Measurements from ENCODE around the gene ARID1B.
"Not testable (repeated sequence)": the region's sequence is repeated elsewhere in the genome, so short reads cannot be mapped to it uniquely, and the experiment has no call there.

The ARID1B gene

GRCh38 chr6:157145656-157146285 lies 368.6 kb downstream of the ARID1B start:
- no peak for DNase-seq

- DNase-seq = not testable (repeated sequence)
These were observed 370.2 kb downstream of the ARID1B start for GRCh38 chr6:157147054-157148026.

GRCh38 chr6:157148391-157149323 lies 371.5 kb downstream of the ARID1B start:
- no peak for DNase-seq

GRCh38 chr6:157150076-157150475 lies 372.9 kb downstream of the ARID1B start:
- no peak for DNase-seq

- no peak for DNase-seq
These were observed 373.9 kb downstream of the ARID1B start for GRCh38 chr6:157151029-157151428.

DNA sequence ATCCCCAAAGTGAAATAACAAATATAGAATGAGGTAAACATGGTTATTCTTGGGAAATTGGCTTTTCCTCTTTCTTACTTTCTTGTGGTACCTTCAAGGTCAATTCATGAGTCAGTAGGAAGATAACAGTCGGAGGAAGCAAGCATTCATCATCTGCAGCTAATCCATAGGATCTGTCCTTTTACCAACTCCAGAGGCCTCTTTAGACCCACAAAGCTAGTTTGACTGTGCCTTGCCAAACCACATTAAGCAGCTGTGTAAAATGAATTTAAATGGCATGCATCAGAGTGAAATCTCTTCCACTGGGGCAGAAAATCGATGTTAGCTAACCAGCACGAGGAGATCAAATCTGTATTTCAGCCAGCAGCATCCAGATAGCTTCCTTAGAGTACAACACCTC lies 374.8 kb downstream of the ARID1B start:
- DNase-seq = no peak

DNA sequence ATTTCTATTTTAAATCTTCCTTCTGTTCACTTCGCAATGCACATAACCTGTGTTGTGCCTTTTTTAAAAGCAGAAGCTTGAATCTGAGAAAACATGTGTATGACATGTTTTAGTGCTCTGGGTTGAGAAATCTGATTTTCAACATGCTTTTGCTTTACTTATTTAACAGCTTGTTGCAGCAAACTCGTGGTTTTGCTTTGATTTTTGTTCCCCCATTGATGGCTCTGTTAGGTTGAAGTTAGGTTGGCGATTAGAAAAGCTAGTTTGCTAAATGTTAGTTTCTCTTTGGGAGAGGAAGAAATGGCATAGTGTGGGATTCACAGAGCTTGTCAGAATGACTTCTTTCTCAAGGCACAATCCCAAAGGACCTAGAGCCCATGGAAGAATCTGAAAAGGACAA lies 375.4 kb downstream of the ARID1B start:
- DNase-seq = no peak

DNA sequence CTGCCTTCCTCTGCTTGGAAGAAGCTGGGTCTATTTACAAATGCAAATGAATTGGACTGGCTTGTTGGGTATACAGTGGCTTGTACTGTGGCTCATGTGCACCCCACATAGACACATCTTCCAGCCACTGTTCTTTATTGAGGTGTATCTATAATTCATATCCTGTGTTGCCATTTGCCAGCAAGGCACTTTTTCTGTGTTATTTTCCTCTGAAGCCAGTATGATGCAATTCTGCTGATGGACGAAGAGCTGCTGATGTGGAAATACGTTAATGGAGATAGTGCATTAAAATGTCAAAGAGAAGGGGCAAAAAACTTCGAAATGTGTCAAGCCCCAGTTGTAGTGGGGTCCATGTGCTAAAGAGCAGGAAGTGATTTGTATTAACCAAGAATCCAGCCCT lies 378.6 kb downstream of the ARID1B start:
- DNase-seq = no peak

- DNase-seq = peak; percentile 19
These were observed 380.1 kb downstream of the ARID1B start for GRCh38 chr6:157157258-157157657.

GRCh38 chr6:157158456-157158855 lies 381.3 kb downstream of the ARID1B start:
- DNase-seq = no peak

DNA sequence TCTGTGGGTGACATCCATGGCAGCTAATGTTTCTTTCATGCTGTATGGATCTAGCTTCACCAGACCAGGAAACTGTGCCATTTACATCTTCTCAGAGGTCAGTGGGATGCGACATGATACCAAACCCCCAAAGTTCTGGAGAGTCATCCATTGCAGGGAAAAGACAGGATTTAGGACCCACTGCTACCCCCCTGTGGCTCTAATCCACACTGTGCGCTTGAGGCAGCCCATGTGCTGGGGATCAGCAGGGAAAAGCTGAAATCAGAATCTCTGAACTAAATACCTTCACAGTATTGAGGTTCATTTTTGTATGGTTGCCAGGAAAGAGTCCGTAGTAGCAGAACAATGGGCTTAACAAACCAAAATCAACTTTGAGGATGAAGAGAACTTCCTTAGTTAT lies 381.7 kb downstream of the ARID1B start:
- no peak for DNase-seq

DNA sequence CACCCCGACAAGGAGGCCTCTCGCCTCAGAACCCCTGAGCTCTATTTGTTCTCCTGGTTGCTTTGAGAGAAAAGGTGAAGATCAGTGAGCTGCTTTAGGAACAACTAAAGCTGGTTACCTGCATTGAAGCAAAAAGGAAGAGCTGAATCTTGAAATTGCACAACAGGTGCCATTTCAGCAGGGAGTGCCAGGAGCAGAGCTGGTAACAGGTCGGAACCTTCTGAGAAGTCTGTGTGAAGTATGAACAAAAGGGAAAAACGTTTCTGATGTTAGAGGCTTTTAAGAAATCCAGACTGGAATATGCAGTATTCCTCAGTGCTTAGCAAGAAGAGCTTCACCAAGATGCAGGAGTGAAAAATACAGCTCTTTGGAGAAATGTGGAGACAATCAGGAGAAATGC lies 382.2 kb downstream of the ARID1B start:
- no peak for DNase-seq

DNA sequence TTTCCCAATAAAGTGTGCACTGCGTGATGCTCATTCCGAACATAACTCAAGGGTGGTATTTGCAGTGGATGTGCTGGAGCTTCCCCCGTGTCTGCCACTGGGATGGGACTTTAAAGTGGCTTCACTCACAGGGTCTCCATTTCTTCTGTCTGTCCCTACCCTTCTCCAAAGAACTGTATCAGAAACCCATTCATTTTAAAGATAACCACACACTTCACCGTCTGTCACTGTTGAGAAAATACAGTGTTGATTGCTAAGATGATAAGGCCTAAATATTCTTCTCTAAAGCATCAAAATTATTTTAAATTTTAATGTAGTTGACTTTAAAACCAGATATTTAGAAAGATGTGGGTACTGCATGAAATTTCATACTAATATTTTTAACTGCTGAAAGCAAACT lies 384.7 kb downstream of the ARID1B start:
- DNase-seq = no peak

DNA sequence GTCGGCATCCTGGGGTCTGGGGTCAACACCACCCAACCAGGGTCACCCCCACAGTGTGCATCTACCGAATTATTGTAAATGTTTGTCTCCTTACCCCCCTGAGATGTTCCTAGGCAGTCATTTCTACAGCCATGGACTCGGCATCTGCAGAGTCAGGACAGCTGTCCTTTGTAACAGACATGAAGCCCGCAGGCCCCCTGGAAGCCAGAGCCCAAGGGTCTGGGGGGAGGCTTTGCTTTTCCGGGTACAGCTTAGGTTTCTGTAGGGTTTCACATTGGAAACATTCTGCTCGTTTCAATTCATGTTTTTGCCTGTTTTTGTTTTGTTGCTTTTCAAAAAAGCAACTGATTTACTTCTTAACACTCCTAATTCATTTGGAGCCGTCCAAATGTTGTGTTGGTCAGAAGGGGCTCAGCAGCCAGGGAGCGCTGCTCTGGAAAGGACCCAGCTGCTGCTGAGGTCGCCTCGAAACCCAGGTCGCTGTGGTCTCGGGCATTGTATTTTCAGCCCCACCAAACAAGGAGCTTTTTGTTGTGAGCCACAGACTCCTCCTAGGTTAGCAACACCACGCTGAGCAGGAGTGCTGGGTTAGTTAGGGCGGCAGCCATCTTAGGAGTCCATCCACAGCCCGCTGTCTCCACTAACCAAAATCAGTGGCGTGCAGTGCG lies 385.7 kb downstream of the ARID1B start:
- no peak for DNase-seq

DNA sequence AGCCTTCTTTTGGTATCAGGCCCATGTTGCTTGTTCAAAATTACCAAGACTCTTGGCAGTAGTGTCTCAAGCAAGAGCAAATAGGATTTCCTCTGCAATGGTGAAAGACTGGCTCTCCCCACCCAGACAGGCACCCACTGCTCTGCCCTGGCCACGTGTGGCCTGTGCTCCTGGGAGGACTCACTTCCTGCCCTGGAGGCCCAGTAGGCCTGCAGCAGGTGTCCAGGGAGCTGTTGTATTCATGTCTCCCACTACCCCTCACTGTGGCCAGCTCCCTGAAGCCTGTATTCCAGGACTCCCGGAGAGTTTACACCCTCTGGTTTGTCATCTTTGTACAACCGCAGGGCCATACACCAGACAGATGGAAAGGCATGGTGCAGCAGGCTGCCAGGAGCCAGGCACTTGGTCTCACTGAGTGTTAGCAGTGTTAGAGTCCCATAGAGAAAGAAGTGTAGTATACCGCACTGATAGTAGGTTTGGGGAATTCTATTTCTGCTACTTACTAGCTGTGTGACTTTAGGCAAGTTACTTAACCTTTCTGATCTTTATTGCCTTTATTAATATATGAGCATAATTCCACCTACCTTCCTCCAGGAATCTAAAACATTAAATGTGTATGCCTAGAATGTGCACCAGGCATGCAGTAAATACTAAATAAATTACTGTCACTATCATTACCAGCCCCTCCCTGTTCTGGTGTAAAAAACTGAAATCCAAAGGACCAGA lies 386.4 kb downstream of the ARID1B start:
- DNase-seq = no peak

DNA sequence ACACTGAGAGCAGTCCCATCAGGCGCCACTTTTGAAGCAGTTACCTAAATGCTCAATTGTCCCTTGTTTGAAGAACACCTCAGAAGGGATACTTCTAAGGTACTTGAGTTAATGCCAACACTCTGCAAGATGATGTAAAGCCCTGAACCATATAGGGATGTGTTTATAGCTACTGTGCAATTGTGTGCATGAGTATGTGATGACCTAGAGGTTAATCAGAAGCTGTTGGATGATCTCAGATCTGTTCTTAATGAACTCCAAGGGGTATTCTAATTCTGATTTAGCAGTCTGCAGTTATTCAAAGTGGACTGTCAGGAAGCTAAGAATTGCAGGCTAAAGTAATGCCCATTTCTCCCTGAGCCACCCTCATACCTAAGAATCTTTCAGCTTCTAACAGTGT lies 387.8 kb downstream of the ARID1B start:
- no peak for DNase-seq

DNA sequence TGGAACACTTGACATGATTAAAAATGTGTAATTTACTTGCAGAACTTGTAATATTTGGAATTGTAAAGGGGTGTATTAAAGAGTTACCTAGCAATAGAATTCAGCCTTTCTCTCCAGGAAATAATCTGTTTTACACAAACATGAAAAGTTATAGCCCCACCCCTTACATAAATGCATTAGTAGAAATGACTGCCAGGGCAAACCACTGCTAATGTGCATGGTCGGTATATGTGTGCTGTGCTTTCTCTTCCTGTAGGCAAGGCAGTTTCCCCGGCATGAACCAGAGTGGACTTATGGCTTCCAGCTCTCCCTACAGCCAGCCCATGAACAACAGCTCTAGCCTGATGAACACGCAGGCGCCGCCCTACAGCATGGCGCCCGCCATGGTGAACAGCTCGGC lies 389.6 kb downstream of the ARID1B start:
- DNase-seq = no peak

- no peak for DNase-seq
These were observed 390.7 kb downstream of the ARID1B start for GRCh38 chr6:157167837-157168236.

GRCh38 chr6:157168471-157168870 lies 391.3 kb downstream of the ARID1B start:
- no peak for DNase-seq

DNA sequence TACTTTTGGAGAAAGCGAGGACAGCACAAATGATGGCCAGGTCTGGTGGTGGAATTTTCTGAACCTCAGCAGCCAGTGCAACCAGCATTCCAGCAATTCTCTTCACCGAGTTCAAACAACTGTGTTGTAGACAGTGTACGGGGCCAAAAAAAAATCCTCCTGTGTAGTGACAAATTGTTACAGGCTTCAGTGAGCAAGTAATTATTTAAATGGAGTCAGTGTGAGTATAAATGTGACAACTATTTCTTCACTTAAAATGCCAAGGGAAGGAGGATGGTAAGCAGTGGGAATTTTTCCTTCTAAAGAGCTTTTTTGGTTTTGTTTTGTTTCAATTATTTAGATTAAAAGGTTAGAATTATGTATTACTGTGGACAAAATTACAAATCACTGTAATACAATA lies 392.0 kb downstream of the ARID1B start:
- DNase-seq = no peak

- no peak for DNase-seq
These were observed 392.5 kb downstream of the ARID1B start for GRCh38 chr6:157169656-157170055.

DNA sequence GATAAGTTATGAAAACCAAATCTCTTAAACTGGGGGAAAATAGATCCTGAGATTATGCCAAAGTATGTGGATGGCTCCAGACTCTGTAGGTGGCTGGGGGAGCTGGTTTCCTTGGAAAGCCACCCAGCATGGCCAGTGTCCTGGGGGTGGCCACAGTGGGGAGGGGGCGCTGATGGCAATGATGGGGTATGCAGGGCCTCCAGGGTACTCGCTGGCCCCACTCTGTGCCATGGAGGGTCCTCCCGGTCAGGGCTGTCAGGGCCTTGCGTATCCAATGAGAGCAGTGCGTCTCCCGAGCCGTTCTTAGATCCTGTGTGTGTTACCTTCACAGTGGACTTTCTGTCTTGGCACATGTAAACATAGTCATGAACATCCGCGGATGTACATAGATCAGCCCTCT lies 393.4 kb downstream of the ARID1B start:
- no peak for DNase-seq

Measured in NCI-H748 treated with DMSO at 0.1 percent for 48 hours (cell line).